Retinal pigment epithelial cell (primary cell): ENCODE results near the gene CELF4.
A peak's percentile ranks its signal among the peaks of the same experiment; 100 is the strongest.

Experiments used
- DNase-seq: peaks from one replicate; pipeline ENCODE4 v3.0.0-alpha.2; 2010; ENCODE audit warnings: low read depth
- H3K4me3 ChIP-seq: 2 replicates; pipeline ENCODE4 v1.5.1; 2011; ENCODE audit warnings: mild to moderate bottlenecking, low read length, control low read depth, moderate library complexity
- TF ChIP-seq, protein P1 (sequence below): conservative IDR thresholded peaks from 2 replicates; pipeline ENCODE4 v1.5.1; 2011; ENCODE audit warnings: low read depth, low read length, control low read depth, inconsistent platforms

CELF4 gene

DNA sequence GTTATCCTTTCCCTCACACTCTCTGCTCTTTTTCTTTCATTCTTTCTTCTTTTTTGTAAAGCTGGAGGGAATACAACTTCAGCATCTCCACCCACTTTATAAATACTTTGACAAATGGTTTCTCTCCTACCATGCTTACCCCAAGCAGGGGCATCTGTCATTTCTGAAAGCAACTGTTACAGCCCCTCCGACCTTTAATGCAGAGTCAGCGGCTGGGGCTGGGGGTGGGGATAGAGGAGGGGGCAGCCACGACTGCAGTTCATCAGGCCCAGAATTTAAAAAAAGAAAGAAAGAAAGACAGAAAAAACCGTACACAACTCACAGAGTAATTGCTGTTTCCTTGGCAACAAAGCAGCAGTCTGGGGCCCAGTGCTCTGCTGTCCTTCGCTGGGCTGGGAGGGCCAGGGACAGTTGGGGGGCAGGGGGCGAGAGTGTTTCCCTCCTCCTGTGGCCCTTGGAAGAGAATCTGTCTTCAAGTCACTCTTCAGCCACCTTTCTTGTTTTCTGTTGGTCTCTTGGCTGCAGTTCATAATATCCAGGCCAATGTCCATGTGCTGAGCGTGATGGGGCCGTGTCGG is 53.8 kb downstream of the CELF4 start:
- TF ChIP-seq, protein P1, sequence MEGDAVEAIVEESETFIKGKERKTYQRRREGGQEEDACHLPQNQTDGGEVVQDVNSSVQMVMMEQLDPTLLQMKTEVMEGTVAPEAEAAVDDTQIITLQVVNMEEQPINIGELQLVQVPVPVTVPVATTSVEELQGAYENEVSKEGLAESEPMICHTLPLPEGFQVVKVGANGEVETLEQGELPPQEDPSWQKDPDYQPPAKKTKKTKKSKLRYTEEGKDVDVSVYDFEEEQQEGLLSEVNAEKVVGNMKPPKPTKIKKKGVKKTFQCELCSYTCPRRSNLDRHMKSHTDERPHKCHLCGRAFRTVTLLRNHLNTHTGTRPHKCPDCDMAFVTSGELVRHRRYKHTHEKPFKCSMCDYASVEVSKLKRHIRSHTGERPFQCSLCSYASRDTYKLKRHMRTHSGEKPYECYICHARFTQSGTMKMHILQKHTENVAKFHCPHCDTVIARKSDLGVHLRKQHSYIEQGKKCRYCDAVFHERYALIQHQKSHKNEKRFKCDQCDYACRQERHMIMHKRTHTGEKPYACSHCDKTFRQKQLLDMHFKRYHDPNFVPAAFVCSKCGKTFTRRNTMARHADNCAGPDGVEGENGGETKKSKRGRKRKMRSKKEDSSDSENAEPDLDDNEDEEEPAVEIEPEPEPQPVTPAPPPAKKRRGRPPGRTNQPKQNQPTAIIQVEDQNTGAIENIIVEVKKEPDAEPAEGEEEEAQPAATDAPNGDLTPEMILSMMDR = no peak
- no peak for DNase-seq
- no peak overlapping the region for H3K4me3 ChIP-seq

DNA sequence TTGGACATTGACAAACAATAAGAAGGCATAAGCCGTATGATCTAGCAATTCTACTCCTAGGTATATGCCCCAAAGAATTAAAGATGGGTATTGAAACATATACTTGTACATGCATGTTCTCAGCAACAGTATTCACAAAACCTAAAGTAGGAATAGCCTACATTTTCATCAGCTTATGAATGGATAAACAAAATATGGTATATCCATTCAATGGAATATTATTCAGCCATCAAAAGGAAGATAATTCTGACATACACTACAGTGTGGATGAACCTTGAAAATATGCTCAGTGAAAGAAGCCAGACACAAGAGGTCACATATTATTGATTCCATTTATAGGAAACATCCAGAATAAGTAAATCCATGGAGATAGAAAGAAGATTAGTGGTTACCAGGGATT is 56.0 kb downstream of the CELF4 start:
- TF ChIP-seq, protein P1 = no peak
- DNase-seq = no peak
- H3K4me3 ChIP-seq = no peak overlapping the region

DNA sequence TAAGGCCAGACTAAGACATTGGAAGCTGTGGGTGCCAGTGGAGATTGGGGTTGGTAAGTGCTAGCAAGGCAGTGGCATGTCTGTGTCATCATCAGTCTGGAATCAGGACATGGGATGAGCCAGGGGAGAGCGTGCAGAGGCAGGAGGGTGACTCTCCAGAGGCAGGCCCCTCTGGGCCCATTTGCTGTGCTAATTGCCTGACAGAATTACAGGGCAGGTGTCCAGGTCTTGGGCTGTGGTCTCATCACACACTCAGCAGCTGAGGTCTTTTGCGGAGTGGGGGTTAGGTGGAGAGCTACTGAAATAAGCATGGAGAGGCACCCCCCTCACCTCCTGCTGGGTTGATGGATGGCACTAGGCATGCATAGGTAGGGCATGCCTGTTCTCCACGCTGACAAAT is 57.4 kb downstream of the CELF4 start:
- TF ChIP-seq, protein P1 = no peak
- no peak overlapping the region for H3K4me3 ChIP-seq

DNA sequence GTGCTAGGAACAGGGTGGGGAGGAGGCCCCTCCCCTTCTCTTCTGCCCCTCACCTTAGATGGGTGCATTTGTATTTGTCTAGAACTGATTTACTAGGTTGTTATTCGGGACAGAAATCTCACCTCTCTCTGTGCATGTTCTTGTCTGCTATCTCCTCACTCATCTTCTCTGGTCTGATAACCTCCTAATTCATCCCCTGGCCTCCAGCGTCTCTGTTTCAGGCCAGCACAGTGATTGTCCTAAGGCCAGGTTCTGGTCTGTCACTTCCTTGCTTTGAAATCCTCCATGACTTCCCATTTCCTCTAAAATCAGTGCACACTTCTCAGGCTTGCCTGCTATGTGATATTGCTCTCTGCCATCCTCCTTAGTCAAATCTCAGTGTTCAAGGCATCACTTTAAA is 58.4 kb downstream of the CELF4 start:
- no peak for DNase-seq
- TF ChIP-seq, protein P1 = no peak

More for the DNA sequence above, 57.4 kb downstream of the CELF4 start:
- DNase-seq = no peak

DNA sequence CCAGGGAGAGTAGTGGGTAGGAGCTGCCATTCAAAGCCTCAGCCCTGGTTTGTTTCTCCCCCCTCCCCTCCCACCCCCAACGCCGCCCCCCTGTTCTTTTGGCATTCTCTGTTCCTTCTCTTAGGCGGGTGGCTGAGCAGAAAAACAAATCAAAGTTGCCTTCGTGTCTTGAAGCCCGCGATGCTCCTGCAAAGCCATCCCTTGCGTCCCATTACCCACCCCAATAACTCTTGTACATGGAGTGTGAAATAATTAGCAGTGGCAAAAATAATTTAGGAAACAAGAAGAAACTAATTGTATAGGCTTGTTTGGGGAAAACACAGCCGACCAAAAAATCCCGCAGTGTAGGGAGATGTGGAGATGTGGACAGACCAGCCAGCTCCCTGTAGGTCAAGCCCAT is 59.6 kb downstream of the CELF4 start:
- DNase-seq = no peak
- TF ChIP-seq, protein P1 = no peak
- H3K4me3 ChIP-seq = no peak overlapping the region

More for the DNA sequence above, 58.4 kb downstream of the CELF4 start:
- H3K4me3 ChIP-seq = no peak overlapping the region

DNA sequence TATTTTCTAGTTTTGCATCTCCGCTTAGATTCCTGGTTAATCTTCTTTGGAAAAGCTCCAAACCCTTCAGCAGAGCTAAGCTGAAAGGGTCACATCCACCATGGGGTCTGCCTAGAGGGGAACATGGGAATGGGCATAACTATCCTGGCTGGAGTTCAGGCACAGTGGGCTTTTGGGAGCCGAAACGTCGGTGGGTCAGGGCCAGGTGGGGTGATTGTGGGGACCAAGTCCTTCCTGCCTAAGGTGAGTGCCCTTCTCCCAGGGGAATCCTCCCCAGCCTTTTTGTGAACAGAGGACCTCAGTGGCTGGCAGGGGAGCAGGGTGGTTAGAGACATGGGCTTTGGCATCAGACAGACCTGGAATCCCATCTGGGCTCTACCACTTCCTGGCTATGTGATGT is 60.3 kb downstream of the CELF4 start:
- peak; percentile 20 for DNase-seq
- TF ChIP-seq, protein P1 = no peak
- no peak overlapping the region for H3K4me3 ChIP-seq

DNA sequence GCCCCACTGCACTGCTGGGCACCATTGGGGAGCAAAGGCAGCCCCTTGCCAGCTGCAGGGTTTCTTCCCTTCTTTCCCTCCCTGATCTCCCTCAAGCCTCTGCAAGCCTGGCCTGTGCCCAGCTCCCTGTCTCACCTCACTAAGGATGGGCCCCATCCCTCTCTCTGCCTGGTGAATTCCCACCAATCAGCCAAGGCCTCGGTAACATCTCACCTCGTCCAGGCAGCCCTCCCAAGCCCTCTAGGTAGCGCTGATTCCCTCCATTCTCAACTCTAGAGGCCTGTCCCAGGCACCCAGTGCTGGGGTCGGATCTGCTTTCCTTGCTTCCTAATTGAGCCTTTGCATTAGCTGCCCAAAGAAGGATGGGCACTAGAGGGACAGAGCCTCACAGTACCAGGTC is 63.0 kb downstream of the CELF4 start:
- no peak overlapping the region for H3K4me3 ChIP-seq
- DNase-seq = no peak
- TF ChIP-seq, protein P1 = no peak
